Brain pericyte (primary cell): ENCODE data around the gene RAD51B.

Experiments used
- DNase-seq: peaks from one replicate; pipeline ENCODE4 v3.0.0-alpha.2; 2012; ENCODE audit warnings: low read depth, low spot score

Gene RAD51B

GRCh38 chr14:68740788-68741476 is 921.4 kb downstream of the RAD51B start:
- no peak for DNase-seq

- DNase-seq: no peak
Measured at GRCh38 chr14:68741477-68741791, 921.9 kb downstream of the RAD51B start.

GRCh38 chr14:68741839-68742470 is 922.4 kb downstream of the RAD51B start:
- no peak for DNase-seq

GRCh38 chr14:68744613-68745012 is 925.0 kb downstream of the RAD51B start:
- no peak for DNase-seq

GRCh38 chr14:68747393-68747792 is 927.8 kb downstream of the RAD51B start:
- no peak for DNase-seq

GRCh38 chr14:68748260-68748659 is 928.7 kb downstream of the RAD51B start:
- DNase-seq: no peak

- DNase-seq: no peak
Measured at GRCh38 chr14:68748691-68749090, 929.1 kb downstream of the RAD51B start.

- no peak for DNase-seq
Measured at GRCh38 chr14:68749487-68750475, 930.2 kb downstream of the RAD51B start.

GRCh38 chr14:68752271-68753006 is 932.9 kb downstream of the RAD51B start:
- no peak for DNase-seq

- DNase-seq: no peak
Measured at GRCh38 chr14:68753690-68754089, 934.1 kb downstream of the RAD51B start.

- no peak for DNase-seq
Measured at GRCh38 chr14:68755016-68755353, 935.4 kb downstream of the RAD51B start.

- no peak for DNase-seq
Measured at GRCh38 chr14:68756000-68756481, 936.5 kb downstream of the RAD51B start.

GRCh38 chr14:68756734-68757133 is 937.2 kb downstream of the RAD51B start:
- DNase-seq: no peak

- DNase-seq: no peak
Measured at GRCh38 chr14:68757618-68758081, 938.1 kb downstream of the RAD51B start.

- DNase-seq: no peak
Measured at GRCh38 chr14:68758301-68758700, 938.7 kb downstream of the RAD51B start.

GRCh38 chr14:68759017-68759560 is 939.5 kb downstream of the RAD51B start:
- DNase-seq: no peak

- no peak for DNase-seq
Measured at GRCh38 chr14:68759937-68760336, 940.4 kb downstream of the RAD51B start.

GRCh38 chr14:68760761-68761160 is 941.2 kb downstream of the RAD51B start:
- no peak for DNase-seq

- DNase-seq: no peak
Measured at GRCh38 chr14:68761391-68761790, 941.8 kb downstream of the RAD51B start.

- no peak for DNase-seq
Measured at GRCh38 chr14:68762953-68763764, 943.6 kb downstream of the RAD51B start.
